ENCODE results near the gene LRRFIP1. TPM values are rescaled to one million over a fixed set of nuclear protein-coding genes. Genes with fewer than 3 reads are reported as not detected.
A peak's percentile ranks its signal among the peaks of the same experiment; 100 is the strongest.

Gene LRRFIP1
- total and polyA plus RNA-seq, 2 of the 13 experiments (the other 11 are each of a cell fraction or from before 2014, with no cell fraction given), result 15.9 to 40.5 TPM

GRCh38 chr2:237601453-237602116 lies 25.8 kb upstream of the LRRFIP1 start (continued):
- TF ChIP-seq HMGXB4 (CRISPR knock-in tag; IDR thresholded peaks at IDR 0.05; ENCODE audit: borderline replicate concordance in 1 of 2, low read depth in 1 of 2), result peak; percentile 50 to 87; a peak in 2 of 4 replicates

GRCh38 chr2:237602409-237602808 lies 25.0 kb upstream of the LRRFIP1 start:
- H3K4me2 ChIP-seq (ENCODE audit: low read depth, low read length), result peak overlapping the region; percentile 52; the same call in 1 of the 2 replicates
- BruUV-seq (replicated peaks), result no TSS peak
- no peak overlapping the region for H3K9ac ChIP-seq (ENCODE audit: insufficient read depth, low read depth, low read length)
- H3K4me1 ChIP-seq (ENCODE audit: insufficient read depth, low read length), result peaks cover 82% of the 10 kb centered on the region
- no peaks in the 10 kb centered on the region for H3K36me3 ChIP-seq (replicated peaks in 1 of 2; ENCODE audit: control insufficient read depth in 1 of 2, insufficient read depth in 2 of 2, low read length in 2 of 2)
- ATAC-seq (no peak), DNase-seq (ENCODE audit: low spot score) (no peak), FAIRE-seq (no peak)
- CTCF ChIA-PET (ENCODE audit: low intra/inter-chr PET ratio, low total read pairs), result no interaction called here
- intact Hi-C loops (cut with micrococcal nuclease; ENCODE audit: unreplicated experiment), result no loop called here
- in situ Hi-C loops (cut with HindIII; ENCODE audit: extremely low pct_ligation_motif_present, low pct_unique_long_range_greater_than_20kb), result loop anchor here (5.0 kb wide), 1 partner anchor 140 kb away; no protein-coding TSS in a partner anchor
- H3K27me3 ChIP-seq (ENCODE audit: control insufficient read depth in 1 of 2, insufficient read depth in 2 of 2, low read length in 2 of 2), result peaks cover 5 to 6% of the 10 kb centered on the region in 2 experiments; a peak in 4 of 5 replicates
- 54% methylated on average over 7 of the region's 7 CpGs for WGBS (ENCODE audit: low lambda C conversion rate)
- peaks cover 7% of the 10 kb centered on the region for H3K79me2 ChIP-seq (ENCODE audit: insufficient read depth, low read length)
- TF ChIP-seq ZNF263 (CRISPR knock-in tag; IDR thresholded peaks at IDR 0.05) (0 out of 2 replicates have a peak, but pooled peaks have one; percentile 5), PATZ1 (CRISPR knock-in tag; IDR thresholded peaks at IDR 0.05) (0 out of 2 replicates have a peak, but pooled peaks have one; percentile 8), NFKBIZ (CRISPR knock-in tag; IDR thresholded peaks at IDR 0.05) (no peak), CTCF (CRISPR knock-in tag; IDR thresholded peaks at IDR 0.05) (peak; percentile 49), ZNF713 (CRISPR knock-in tag; IDR thresholded peaks at IDR 0.05) (no peak), ZNF691 (CRISPR knock-in tag; IDR thresholded peaks at IDR 0.05; ENCODE audit: borderline replicate concordance, low read depth) (peak; percentile 29; the same call in 1 of the 2 replicates), STAG1 (CRISPR knock-in tag; IDR thresholded peaks at IDR 0.05) (peak; percentile 60), ZNF775 (CRISPR knock-in tag; IDR thresholded peaks at IDR 0.05; ENCODE audit: borderline replicate concordance) (no peak), ZNF720 (CRISPR knock-in tag; IDR thresholded peaks at IDR 0.05) (no peak), TFDP2 (CRISPR knock-in tag; IDR thresholded peaks at IDR 0.05) (no peak)
- H3K9me3 ChIP-seq (ENCODE audit: low read length), result no peaks in the 10 kb centered on the region
- no peaks in the 10 kb centered on the region for H4K20me1 ChIP-seq (ENCODE audit: insufficient read depth, low read length)
- POLR2A ChIA-PET, result interaction anchor here (1.0 to 3.3 kb wide), 7 partner anchors 12 to 127 kb away, joined by 3 to 40 read pairs (median 4); partner anchors contain the start of gene RAB17
- no peak overlapping the region for H3K27ac ChIP-seq (ENCODE audit: extremely low read length, insufficient read depth, low read length)
- peak overlapping the region in 2 of 3 experiments; percentile 25 to 42; a peak in 2 of 6 replicates for H3K4me3 ChIP-seq (replicated peaks in 1 of 3; ENCODE audit: insufficient read depth in 1 of 3, low read depth in 2 of 3, low read length in 3 of 3)
- no peak overlapping the region for H2AFZ ChIP-seq (ENCODE audit: low read length)

Measured in HepG2 (cell line).